HG02588 (cell line): ENCODE results near the gene ZNF521.

Experiments
- ATAC-seq: cut with Tn5 transposase; IDR thresholded peaks from one replicate; pipeline ENCODE4 v1.9.1; 2021; ENCODE audit warnings: mild to moderate bottlenecking, moderate library complexity; ENCODE audit not compliant: unreplicated experiment

ZNF521 gene

GRCh38 chr18:25229920-25230319 is 122.0 kb downstream of the ZNF521 start:
- no peak for ATAC-seq

GRCh38 chr18:25229081-25229480 is 122.9 kb downstream of the ZNF521 start:
- no peak for ATAC-seq

GRCh38 chr18:25228410-25228809 is 123.6 kb downstream of the ZNF521 start:
- ATAC-seq, result no peak

GRCh38 chr18:25225151-25225550 is 126.8 kb downstream of the ZNF521 start:
- ATAC-seq, result no peak

- ATAC-seq, result no peak
Measured at GRCh38 chr18:25223899-25224886, 127.8 kb downstream of the ZNF521 start.

GRCh38 chr18:25223211-25223610 is 128.8 kb downstream of the ZNF521 start:
- ATAC-seq, result no peak

GRCh38 chr18:25222648-25223047 is 129.3 kb downstream of the ZNF521 start:
- no peak for ATAC-seq

- no peak for ATAC-seq
Measured at GRCh38 chr18:25210622-25211021, 141.3 kb downstream of the ZNF521 start.

GRCh38 chr18:25192065-25192464 is 159.9 kb downstream of the ZNF521 start:
- no peak for ATAC-seq

GRCh38 chr18:25190472-25190871 is 161.5 kb downstream of the ZNF521 start:
- peak; percentile 75 for ATAC-seq

- no peak for ATAC-seq
Measured at GRCh38 chr18:25189391-25190185, 162.4 kb downstream of the ZNF521 start.

GRCh38 chr18:25187521-25188192 is 164.3 kb downstream of the ZNF521 start:
- ATAC-seq, result no peak

- no peak for ATAC-seq
Measured at GRCh38 chr18:25186871-25187270, 165.1 kb downstream of the ZNF521 start.

- ATAC-seq, result no peak
Measured at GRCh38 chr18:25181993-25182392, 170.0 kb downstream of the ZNF521 start.

GRCh38 chr18:25181581-25181980 is 170.4 kb downstream of the ZNF521 start:
- no peak for ATAC-seq

- ATAC-seq, result no peak
Measured at GRCh38 chr18:25180973-25181548, 170.9 kb downstream of the ZNF521 start.

- no peak for ATAC-seq
Measured at GRCh38 chr18:25177631-25178030, 174.3 kb downstream of the ZNF521 start.

- no peak for ATAC-seq
Measured at GRCh38 chr18:25176518-25177042, 175.4 kb downstream of the ZNF521 start.

GRCh38 chr18:25175558-25176517 is 176.1 kb downstream of the ZNF521 start:
- no peak for ATAC-seq
